Stimulated activated CD4-positive, alpha-beta T cell treated with anti-CD3 and anti-CD28 coated beads, Interleukin-15, amount 100 ng/mL, for 24 hours (primary cell): ENCODE data around the gene NDC1.

ENCODE experiments used
- DNase-seq: peaks from one replicate; pipeline ENCODE4 v3.0.0-alpha.2; 2020

NDC1 gene

DNA sequence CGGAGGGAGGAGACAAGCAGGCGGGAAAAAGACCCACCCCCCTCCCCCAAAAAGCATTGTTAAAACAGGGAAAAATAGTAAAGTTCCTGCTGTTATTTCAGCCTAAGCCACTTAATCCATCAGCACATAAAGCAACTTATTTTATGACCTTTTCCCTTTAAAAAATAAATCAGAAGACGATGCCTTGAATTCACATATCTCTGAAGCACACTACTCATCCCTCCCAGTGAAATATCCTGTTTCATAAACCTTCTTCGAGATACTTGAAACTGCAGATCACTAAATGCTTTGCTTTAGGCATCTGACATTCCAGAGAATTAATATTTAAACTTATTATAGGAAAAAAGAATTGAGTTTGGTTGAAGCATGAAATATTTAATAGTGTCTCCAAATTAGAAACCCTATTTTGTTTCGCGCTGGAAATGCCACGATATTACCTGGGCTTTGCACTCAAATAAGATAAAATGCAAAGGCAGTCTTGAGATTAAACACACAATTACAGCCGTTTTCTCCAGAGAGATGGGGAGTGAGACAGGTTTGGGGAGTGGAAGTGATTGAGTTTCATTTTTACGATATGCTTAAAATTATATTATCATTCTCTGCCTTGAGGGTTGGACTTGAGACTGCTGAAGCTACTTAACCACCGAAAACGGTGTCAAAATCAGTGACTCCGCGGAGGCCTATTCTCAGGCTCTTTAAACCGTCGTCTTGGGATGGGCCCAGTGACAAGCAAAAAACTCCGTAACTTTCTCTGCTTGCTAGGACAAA, 108.5 kb downstream of the NDC1 start:
- DNase-seq = no peak

- DNase-seq = no peak
Measured at GRCh38 chr1:53728702-53729455, 109.2 kb downstream of the NDC1 start.

DNA sequence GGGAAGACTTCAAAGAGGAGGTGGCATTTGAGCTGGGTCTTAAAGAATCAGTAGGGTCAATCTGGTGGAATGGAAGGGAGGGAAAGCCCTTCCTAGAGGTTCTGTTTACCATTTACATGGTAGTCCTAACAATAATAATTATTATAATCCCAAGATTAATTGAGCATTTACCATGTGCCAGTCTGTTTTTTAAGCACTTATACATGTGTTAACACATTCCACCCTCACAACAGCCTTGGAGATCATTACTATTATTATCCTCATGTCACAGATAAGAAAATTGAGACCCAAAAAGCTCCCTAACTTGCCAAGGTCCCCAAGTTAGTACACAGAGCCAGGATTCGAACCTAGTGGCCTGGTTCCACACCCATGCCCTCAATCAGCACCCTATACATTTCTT, 109.9 kb downstream of the NDC1 start:
- DNase-seq = no peak

GRCh38 chr1:53727461-53728092, 110.5 kb downstream of the NDC1 start:
- no peak for DNase-seq

DNA sequence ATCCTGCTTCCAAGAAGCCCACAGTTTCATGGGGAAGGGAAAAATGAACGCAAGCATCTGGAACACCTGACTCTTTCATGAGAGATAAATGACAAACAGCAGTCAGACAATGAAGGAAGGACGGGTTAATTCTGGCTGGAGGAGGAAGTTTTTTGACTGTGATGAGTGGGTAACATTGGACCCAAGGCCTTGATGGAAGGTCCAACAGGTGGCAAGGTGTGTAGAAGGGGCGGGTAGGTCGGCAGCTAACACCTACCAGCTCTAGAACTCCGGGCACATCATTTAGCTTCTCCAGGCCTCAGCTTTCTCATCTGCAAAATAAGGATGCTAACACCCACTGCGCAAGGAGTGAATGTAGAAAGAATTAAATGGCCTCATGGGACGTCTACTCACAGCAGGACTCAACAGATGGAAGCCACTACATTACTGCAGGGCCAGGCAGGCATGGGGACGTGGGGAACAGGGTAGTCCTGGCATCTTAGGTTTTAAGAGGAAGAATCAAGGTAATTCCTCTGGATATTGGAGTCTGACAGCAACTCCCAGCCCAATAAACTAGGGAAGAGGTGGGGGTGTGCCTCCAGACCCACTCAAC, 112.0 kb downstream of the NDC1 start:
- DNase-seq = no peak

GRCh38 chr1:53725238-53725689, 112.8 kb downstream of the NDC1 start:
- DNase-seq = no peak

GRCh38 chr1:53722025-53722424, 116.1 kb downstream of the NDC1 start:
- no peak for DNase-seq

DNA sequence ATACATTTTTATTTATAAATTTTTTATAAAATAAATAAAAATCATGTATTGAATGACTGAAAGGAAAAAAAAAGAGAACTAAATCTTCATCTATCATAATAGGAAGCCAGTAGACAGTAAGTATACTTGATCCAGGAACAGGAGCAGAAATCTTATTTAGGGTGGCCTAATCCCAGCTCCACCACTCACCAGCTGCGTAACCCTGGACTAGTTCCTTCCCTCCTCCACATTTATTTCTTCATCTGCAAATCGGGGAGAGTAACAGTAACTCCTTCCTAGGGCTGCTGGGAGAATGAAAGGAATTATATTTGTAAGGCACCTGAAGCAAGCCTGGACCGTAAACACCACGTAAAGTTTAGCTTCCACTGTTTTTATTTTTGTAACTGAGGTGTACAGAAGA, 117.0 kb downstream of the NDC1 start:
- DNase-seq = no peak

DNA sequence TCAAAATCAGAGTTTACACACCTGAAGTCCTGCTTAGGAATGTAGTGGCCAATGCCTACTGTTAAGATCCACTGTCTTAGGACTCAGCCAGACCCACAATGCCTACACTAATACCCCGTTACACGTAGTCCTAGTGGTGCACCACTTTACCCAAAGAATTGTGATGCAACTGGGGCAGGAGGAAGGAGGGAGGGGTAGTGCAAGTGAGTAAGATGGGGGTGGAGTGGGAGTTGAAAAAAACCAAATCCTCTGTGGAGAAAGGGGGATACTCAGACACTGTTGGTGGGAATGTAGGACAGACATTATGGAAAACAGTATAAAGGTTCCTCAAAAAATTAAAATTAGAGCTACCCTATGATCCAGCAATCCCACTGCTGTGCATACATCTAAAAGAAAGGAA, 118.6 kb downstream of the NDC1 start:
- DNase-seq = no peak

- DNase-seq = no peak
Measured at GRCh38 chr1:53718443-53718842, 119.7 kb downstream of the NDC1 start.

DNA sequence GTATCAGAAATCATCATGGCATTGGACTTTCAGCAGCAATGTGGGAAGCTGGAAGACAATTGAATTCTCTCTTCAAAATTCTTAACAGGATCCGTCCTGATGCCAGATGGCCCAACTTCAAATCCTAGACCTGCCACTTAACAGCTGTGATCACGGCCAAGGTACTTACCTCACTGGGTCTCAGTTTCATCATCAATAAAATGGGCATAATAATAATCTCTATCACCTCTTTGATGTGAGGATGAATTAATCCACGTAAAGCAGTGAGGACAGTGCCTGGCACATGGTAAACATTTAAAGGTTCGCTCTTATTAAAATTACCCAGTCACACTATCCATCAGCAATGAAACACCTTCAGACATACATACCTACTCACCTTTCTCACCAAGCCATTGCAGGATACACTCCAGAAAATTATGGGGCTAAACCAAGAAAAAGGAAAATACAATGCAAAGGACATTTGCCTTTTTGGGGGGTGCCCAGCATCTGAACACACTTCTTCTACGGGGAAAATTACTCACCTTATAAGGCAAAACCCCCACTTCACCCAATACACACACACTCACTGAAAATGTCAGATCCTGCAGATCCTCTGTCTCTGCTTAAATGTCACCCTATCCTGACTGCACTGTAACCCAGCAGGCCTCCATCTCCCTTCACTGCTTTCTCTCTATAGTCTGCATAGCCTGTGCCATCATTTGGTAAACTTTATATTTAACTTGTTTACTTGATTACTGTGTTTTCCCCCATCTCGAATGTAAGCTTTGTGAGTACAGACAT, 120.9 kb downstream of the NDC1 start:
- no peak for DNase-seq

DNA sequence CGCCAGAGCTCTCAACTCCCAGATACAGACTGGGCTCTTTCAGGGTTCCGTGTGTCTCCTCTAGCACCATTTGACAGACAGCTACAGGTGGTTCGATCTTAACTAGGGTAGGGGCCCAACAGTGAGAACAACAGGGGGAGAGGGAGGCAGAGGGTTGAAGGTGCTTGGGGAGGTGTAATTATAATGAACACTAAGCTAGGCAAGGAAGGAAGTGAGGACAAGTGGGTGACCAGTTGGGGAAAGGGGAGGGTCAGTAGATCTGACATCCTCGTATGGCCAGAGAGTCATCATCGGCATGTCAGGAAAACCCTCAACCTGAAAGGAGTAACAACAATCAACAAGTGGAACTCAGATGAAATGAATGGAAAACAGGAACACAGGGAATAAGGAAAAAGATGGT, 121.9 kb downstream of the NDC1 start:
- no peak for DNase-seq

- DNase-seq = peak; percentile 35
Measured at GRCh38 chr1:53715478-53715877, 122.6 kb downstream of the NDC1 start.
